HEK293 (cell line): ENCODE measurements around the gene DCC.

ENCODE experiments used
- CTCF ChIA-PET: fragments of 350-600 bp; formaldehyde crosslinking; extraction: SDS; loops from one replicate; lab custom pipeline; 2021; ENCODE audit warnings: antibody characterized with exemption; lab: Yijun Ruan, JAX
- POLR2A ChIA-PET: fragments of 300-600 bp; formaldehyde crosslinking; extraction: SDS; loops from one replicate; lab custom pipeline; 2020; ENCODE audit warnings: antibody characterized with exemption, inconsistent platforms; lab: Yijun Ruan, JAX
- H3K27ac ChIP-seq: fragments of 200-500 bp; sonication (Bioruptor generic); 2 replicates; pipeline ENCODE4 v1.5.1; 2014; ENCODE audit warnings: low read depth, low read length, control low read depth, inconsistent platforms; ENCODE audit errors: extremely low read depth
- H3K36me3 ChIP-seq, 2 experiments: fragments of 200-500 bp in 1 of 2; sonication (Bioruptor generic) in 1 of 2; 1 replicate in 1 of 2; 2 replicates in 1 of 2; pipeline ENCODE4 v1.5.1; 2014 to 2017; ENCODE audit warnings: inconsistent platforms in 2 of 2, low read length in 2 of 2; ENCODE audit not compliant: control insufficient read depth in 2 of 2, insufficient read depth in 1 of 2
- H3K4me1 ChIP-seq: fragments of 200-500 bp; sonication (Bioruptor generic); 2 replicates; pipeline ENCODE4 v1.5.1; 2014; ENCODE audit warnings: mild to moderate bottlenecking, low read length, inconsistent platforms; ENCODE audit not compliant: control insufficient read depth, insufficient read depth
- H3K4me3 ChIP-seq: 2 replicates; pipeline ENCODE4 v1.5.1; 2011; ENCODE audit warnings: low read depth, mild to moderate bottlenecking, control low read depth, low read length, moderate library complexity
- H3K9me3 ChIP-seq: fragments of 200-500 bp; sonication (Bioruptor generic); 2 replicates; pipeline ENCODE4 v1.5.1; 2014; ENCODE audit warnings: low read depth, low read length, inconsistent platforms; ENCODE audit not compliant: control insufficient read depth, insufficient read depth
- BCL6B ChIP-seq: fragments of 450-650 bp; formaldehyde crosslinking; IDR thresholded peaks from 2 replicates; pipeline ENCODE4 v1.5.1; 2017; ENCODE audit warnings: missing biosample characterization, missing genetic modification characterization
- ELK4 ChIP-seq: IDR thresholded peaks from 2 replicates; pipeline ENCODE4 v1.6.1; 2011; ENCODE audit warnings: mild to moderate bottlenecking, low read depth, low read length, borderline replicate concordance
- GLI2 ChIP-seq: fragments of 450-650 bp; formaldehyde crosslinking; IDR thresholded peaks from 2 replicates; pipeline ENCODE4; 2017; ENCODE audit warnings: missing biosample characterization, missing genetic modification characterization, low read depth, borderline replicate concordance
- HOXC10 ChIP-seq: sonication (generic); formaldehyde crosslinking; IDR thresholded peaks from 2 replicates; pipeline ENCODE4 v1.8.1; 2023; ENCODE audit warnings: mild to moderate bottlenecking, missing genetic modification reagents
- KLF10 ChIP-seq: fragments of 450-650 bp; IDR thresholded peaks from 2 replicates; pipeline ENCODE4 v1.5.1; 2018; ENCODE audit warnings: missing biosample characterization, mild to moderate bottlenecking, missing genetic modification characterization
- MYNN ChIP-seq: fragments of 450-650 bp; formaldehyde crosslinking; IDR thresholded peaks from 2 replicates; pipeline ENCODE4 v1.5.1; 2016; ENCODE audit warnings: missing biosample characterization, missing genetic modification characterization, borderline replicate concordance
- OSR2 ChIP-seq: fragments of 450-650 bp; formaldehyde crosslinking; IDR thresholded peaks from 2 replicates; pipeline ENCODE4 v1.5.1; 2016; ENCODE audit warnings: missing biosample characterization, missing genetic modification characterization
- PRDM4 ChIP-seq: fragments of 450-650 bp; formaldehyde crosslinking; IDR thresholded peaks from 2 replicates; pipeline ENCODE4 v1.5.1; 2017; ENCODE audit warnings: missing biosample characterization, missing genetic modification characterization
- REPIN1 ChIP-seq: fragments of 450-650 bp; formaldehyde crosslinking; IDR thresholded peaks from 2 replicates; pipeline ENCODE4 v1.5.1; 2017; ENCODE audit warnings: missing biosample characterization, missing genetic modification characterization, low read depth
- ZNF10 ChIP-seq: fragments of 450-650 bp; formaldehyde crosslinking; IDR thresholded peaks from 2 replicates; pipeline ENCODE4 v1.5.1; 2017; ENCODE audit warnings: missing biosample characterization, missing genetic modification characterization
- ZNF140 ChIP-seq: fragments of 450-650 bp; formaldehyde crosslinking; IDR thresholded peaks from 2 replicates; pipeline ENCODE4 v1.5.1; 2016; ENCODE audit warnings: missing biosample characterization, missing genetic modification characterization
- ZNF155 ChIP-seq: fragments of 450-650 bp; formaldehyde crosslinking; IDR thresholded peaks from 2 replicates; pipeline ENCODE4 v1.5.1; 2016; ENCODE audit warnings: missing biosample characterization, missing genetic modification characterization
- ZNF211 ChIP-seq: fragments of 450-650 bp; formaldehyde crosslinking; IDR thresholded peaks from 2 replicates; pipeline ENCODE4 v1.5.1; 2016; ENCODE audit warnings: low read depth, missing biosample characterization, missing genetic modification characterization
- ZNF223 ChIP-seq: fragments of 450-650 bp; formaldehyde crosslinking; IDR thresholded peaks from 2 replicates; pipeline ENCODE4 v1.5.1; 2016; ENCODE audit warnings: missing biosample characterization, missing genetic modification characterization
- ZNF239 ChIP-seq: fragments of 450-650 bp; formaldehyde crosslinking; IDR thresholded peaks from 2 replicates; pipeline ENCODE4 v1.5.1; 2016; ENCODE audit warnings: missing biosample characterization, missing genetic modification characterization
- ZNF248 ChIP-seq: fragments of 450-650 bp; formaldehyde crosslinking; IDR thresholded peaks from 2 replicates; pipeline ENCODE4 v1.5.1; 2017; ENCODE audit warnings: missing biosample characterization, missing genetic modification characterization
- ZNF302 ChIP-seq: fragments of 450-650 bp; formaldehyde crosslinking; IDR thresholded peaks from 2 replicates; pipeline ENCODE4 v1.5.1; 2016; ENCODE audit warnings: missing biosample characterization, missing genetic modification characterization, low read depth
- ZNF335 ChIP-seq: fragments of 450-650 bp; formaldehyde crosslinking; conservative IDR thresholded peaks from 2 replicates; pipeline ENCODE4 v1.5.1; 2016; ENCODE audit warnings: missing biosample characterization, missing genetic modification characterization
- ZNF366 ChIP-seq: fragments of 450-650 bp; formaldehyde crosslinking; conservative IDR thresholded peaks from 2 replicates; pipeline ENCODE4 v1.5.1; 2016; ENCODE audit warnings: missing biosample characterization, missing genetic modification characterization
- ZNF391 ChIP-seq: fragments of 450-650 bp; formaldehyde crosslinking; IDR thresholded peaks from 2 replicates; pipeline ENCODE4 v1.5.1; 2016; ENCODE audit warnings: low read depth, missing biosample characterization, missing genetic modification characterization, borderline replicate concordance
- ZNF394 ChIP-seq: fragments of 450-650 bp; formaldehyde crosslinking; IDR thresholded peaks from 2 replicates; pipeline ENCODE4 v1.5.1; 2016; ENCODE audit warnings: missing biosample characterization, missing genetic modification characterization, mild to moderate bottlenecking, moderate library complexity, borderline replicate concordance
- ZNF433 ChIP-seq: fragments of 450-650 bp; formaldehyde crosslinking; IDR thresholded peaks from 2 replicates; pipeline ENCODE4 v1.5.1; 2016; ENCODE audit warnings: missing biosample characterization, missing genetic modification characterization, low read depth
- ZNF473 ChIP-seq: fragments of 450-650 bp; formaldehyde crosslinking; IDR thresholded peaks from 2 replicates; pipeline ENCODE4 v1.5.1; 2017; ENCODE audit warnings: missing biosample characterization, missing genetic modification characterization
- ZNF558 ChIP-seq: fragments of 450-650 bp; formaldehyde crosslinking; IDR thresholded peaks from 2 replicates; pipeline ENCODE4 v1.5.1; 2016; ENCODE audit warnings: missing biosample characterization, missing genetic modification characterization
- ZNF561 ChIP-seq: fragments of 450-650 bp; IDR thresholded peaks from 2 replicates; pipeline ENCODE4 v1.5.1; 2018; ENCODE audit warnings: missing biosample characterization, missing genetic modification characterization, borderline replicate concordance
- ZNF571 ChIP-seq: fragments of 450-650 bp; formaldehyde crosslinking; IDR thresholded peaks from 2 replicates; pipeline ENCODE4 v1.5.0; 2017; ENCODE audit warnings: missing biosample characterization, missing genetic modification characterization
- ZNF792 ChIP-seq: fragments of 450-650 bp; formaldehyde crosslinking; IDR thresholded peaks from 2 replicates; pipeline ENCODE4 v1.5.1; 2016; ENCODE audit warnings: missing biosample characterization, missing genetic modification characterization
- TF ChIP-seq, protein P1 (sequence below): fragments of 450-650 bp; formaldehyde crosslinking; IDR thresholded peaks from 2 replicates; pipeline ENCODE4 v1.5.1; 2016; ENCODE audit warnings: missing biosample characterization, missing genetic modification characterization
- TF ChIP-seq, protein P2 (sequence below): fragments of 450-650 bp; formaldehyde crosslinking; IDR thresholded peaks from 2 replicates; pipeline ENCODE4 v1.5.0; 2017; ENCODE audit warnings: missing biosample characterization, missing genetic modification characterization, borderline replicate concordance
- TF ChIP-seq, protein P3 (sequence below): fragments of 450-650 bp; formaldehyde crosslinking; IDR thresholded peaks from 2 replicates; pipeline ENCODE4 v1.5.1; 2016; ENCODE audit warnings: missing biosample characterization, missing genetic modification characterization

Gene DCC

DNA sequence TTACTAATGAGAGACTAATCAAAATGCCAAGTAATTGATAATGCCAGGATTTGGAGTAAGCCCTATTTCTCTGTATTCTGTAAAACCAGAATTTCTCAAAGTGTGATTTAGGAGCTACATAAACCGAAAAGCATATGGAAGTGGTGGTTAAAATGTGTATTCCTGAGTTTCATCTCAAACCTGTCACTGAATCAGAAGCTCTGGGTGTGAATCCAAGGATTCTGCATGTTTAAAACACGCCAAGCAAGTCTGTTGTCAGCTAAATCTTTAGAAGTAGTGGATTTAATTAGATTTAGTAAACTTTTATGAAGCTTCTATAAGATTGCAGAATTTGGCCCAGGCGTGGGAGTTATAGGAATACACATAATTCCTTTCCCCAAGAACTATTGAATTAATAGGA lies 700.3 kb downstream of the DCC start:
- no peaks in the 10 kb centered on the region for H3K36me3 ChIP-seq
- H3K4me1 ChIP-seq, result no peaks in the 10 kb centered on the region
- no peak for TF ChIP-seq GLI2 (tag by site-specific recombination)
- no peak for TF ChIP-seq ZNF792
- TF ChIP-seq, protein P1, sequence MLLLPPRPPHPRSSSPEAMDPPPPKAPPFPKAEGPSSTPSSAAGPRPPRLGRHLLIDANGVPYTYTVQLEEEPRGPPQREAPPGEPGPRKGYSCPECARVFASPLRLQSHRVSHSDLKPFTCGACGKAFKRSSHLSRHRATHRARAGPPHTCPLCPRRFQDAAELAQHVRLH (tag by site-specific recombination), result no peak
- TF ChIP-seq HOXC10, result no peak
- TF ChIP-seq BCL6B, result no peak
- no peak for TF ChIP-seq ZNF155 (tag by site-specific recombination)
- no peak for TF ChIP-seq ZNF302
- TF ChIP-seq, protein P2, sequence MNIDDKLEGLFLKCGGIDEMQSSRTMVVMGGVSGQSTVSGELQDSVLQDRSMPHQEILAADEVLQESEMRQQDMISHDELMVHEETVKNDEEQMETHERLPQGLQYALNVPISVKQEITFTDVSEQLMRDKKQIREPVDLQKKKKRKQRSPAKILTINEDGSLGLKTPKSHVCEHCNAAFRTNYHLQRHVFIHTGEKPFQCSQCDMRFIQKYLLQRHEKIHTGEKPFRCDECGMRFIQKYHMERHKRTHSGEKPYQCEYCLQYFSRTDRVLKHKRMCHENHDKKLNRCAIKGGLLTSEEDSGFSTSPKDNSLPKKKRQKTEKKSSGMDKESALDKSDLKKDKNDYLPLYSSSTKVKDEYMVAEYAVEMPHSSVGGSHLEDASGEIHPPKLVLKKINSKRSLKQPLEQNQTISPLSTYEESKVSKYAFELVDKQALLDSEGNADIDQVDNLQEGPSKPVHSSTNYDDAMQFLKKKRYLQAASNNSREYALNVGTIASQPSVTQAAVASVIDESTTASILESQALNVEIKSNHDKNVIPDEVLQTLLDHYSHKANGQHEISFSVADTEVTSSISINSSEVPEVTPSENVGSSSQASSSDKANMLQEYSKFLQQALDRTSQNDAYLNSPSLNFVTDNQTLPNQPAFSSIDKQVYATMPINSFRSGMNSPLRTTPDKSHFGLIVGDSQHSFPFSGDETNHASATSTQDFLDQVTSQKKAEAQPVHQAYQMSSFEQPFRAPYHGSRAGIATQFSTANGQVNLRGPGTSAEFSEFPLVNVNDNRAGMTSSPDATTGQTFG (tag by site-specific recombination), result no peak
- TF ChIP-seq ZNF391 (tag by site-specific recombination), result no peak
- no peak for TF ChIP-seq ZNF561 (tag by site-specific recombination)
- no peak for TF ChIP-seq ELK4
- no peak for TF ChIP-seq ZNF223
- TF ChIP-seq, protein P3, sequence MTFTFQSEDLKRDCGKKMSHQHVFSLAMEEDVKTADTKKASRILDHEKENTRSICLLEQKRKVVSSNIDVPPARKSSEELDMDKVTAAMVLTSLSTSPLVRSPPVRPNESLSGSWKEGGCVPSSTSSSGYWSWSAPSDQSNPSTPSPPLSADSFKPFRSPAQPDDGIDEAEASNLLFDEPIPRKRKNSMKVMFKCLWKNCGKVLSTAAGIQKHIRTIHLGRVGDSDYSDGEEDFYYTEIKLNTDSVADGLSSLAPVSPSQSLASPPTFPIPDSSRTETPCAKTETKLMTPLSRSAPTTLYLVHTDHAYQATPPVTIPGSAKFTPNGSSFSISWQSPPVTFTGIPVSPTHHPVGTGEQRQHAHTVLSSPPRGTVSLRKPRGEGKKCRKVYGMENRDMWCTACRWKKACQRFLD (tag by site-specific recombination), result no peak
- no peak for TF ChIP-seq MYNN (tag by site-specific recombination)
- no peak for TF ChIP-seq ZNF366 (tag by site-specific recombination)
- TF ChIP-seq KLF10 (tag by site-specific recombination), result no peak
- no peak for TF ChIP-seq ZNF473 (tag by site-specific recombination)
- TF ChIP-seq, all 188 proteins: peak for 0
- POLR2A ChIA-PET, result no interaction called here
- Histone ChIP-seq H3K27ac (no peak overlapping the region), H3K9me3 (no peaks in the 10 kb centered on the region), H3K4me3 (no peak overlapping the region)
- CTCF ChIA-PET, result no interaction called here

GRCh38 chr18:53056064-53056463 lies 716.1 kb downstream of the DCC start:
- ChIA-PET CTCF (no interaction called here), POLR2A (no interaction called here)
- H3K27ac ChIP-seq, result no peak overlapping the region
- no peak overlapping the region for H3K4me3 ChIP-seq
- no peaks in the 10 kb centered on the region for H3K36me3 ChIP-seq
- no peaks in the 10 kb centered on the region for H3K9me3 ChIP-seq
- no peaks in the 10 kb centered on the region for H3K4me1 ChIP-seq
- TF ChIP-seq PRDM4 (tag by site-specific recombination) (no peak), REPIN1 (tag by site-specific recombination) (no peak), ZNF10 (no peak), ZNF394 (tag by site-specific recombination) (no peak), ZNF335 (no peak), ZNF571 (tag by site-specific recombination) (no peak), ZNF433 (no peak), ZNF248 (tag by site-specific recombination) (no peak), OSR2 (tag by site-specific recombination) (no peak), ZNF558 (no peak), ZNF211 (no peak), ZNF239 (tag by site-specific recombination) (no peak), ZNF140 (tag by site-specific recombination) (no peak)
